Left renal pelvis (tissue), 4 donors: ENCODE results near the gene SYT13. TPM values are rescaled to one million over a fixed set of nuclear protein-coding genes. Genes with fewer than 3 reads are reported as not detected.
"Not testable (repeated sequence)": the region's sequence is repeated elsewhere in the genome, so short reads cannot be mapped to it uniquely, and the experiment has no call there.

Experiments used
- DNase-seq, 4 donors: peaks; one replicate each; pipeline ENCODE4 v3.0.0-alpha.2; 2013; ENCODE audit warnings: low read depth in 4 of 4, low spot score in 3 of 4
- polyA plus RNA-seq, 4 donors: library from polyadenylated mRNA; unstranded; fragments of 120-200 nt; gene quantifications; one replicate each; pipeline ENCODE4 v1.2.1, GENCODE V29; 2013; ENCODE audit not compliant: insufficient read length in 4 of 4

The SYT13 gene
- polyA plus RNA-seq, 4 donors, result 5.4 to 13.8 (median 13.3) TPM

- DNase-seq, result peak in 1 of 4 donors; percentile 25
These were observed 36.0 kb downstream of the SYT13 start for GRCh38 chr11:45250035-45250718.

DNA sequence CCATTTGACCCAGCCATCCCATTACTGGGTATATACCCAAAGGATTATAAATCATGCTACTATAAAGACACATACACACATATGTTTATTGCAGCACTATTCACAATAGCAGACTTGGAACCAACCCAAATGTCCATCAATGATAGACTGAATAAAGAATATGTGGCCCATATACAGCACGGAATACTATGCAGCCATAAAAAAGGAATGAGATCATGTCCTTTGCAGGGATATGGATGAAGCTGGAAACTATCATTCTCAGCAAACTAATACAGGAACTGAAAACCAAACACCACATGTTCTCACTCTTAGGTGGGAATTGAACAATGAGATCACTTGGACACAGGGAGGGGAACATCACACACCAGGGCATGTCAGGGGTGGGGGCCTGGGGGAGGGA lies 36.8 kb downstream of the SYT13 start:
- not testable (repeated sequence) for DNase-seq

DNA sequence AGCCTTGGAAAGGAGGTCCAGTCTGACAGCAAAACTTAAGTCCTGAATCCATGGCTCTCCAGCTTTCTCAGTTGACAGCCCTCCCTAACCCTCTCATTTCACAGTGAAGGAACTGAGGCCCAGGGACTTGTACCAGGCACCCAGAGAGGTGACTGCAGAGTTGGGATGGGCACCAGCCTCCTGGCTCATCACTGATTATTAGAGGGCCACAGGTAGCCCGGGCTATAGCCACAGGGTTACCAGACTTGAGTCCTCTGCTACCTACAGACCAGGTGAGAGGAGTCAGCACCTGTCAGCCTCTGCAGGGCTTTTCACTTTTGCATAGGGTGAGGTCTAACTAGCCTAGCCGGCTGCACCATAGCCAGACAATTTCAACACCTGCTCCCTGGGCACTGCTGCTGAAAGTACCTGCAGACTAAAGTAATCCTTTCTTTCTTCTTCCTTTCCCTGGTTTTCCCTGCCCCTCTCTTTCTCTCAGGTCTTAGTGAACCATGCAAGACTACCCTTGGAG lies 37.6 kb downstream of the SYT13 start:
- DNase-seq, result no peak

- no peak for DNase-seq
These were observed 38.7 kb downstream of the SYT13 start for GRCh38 chr11:45247433-45247832.

DNA sequence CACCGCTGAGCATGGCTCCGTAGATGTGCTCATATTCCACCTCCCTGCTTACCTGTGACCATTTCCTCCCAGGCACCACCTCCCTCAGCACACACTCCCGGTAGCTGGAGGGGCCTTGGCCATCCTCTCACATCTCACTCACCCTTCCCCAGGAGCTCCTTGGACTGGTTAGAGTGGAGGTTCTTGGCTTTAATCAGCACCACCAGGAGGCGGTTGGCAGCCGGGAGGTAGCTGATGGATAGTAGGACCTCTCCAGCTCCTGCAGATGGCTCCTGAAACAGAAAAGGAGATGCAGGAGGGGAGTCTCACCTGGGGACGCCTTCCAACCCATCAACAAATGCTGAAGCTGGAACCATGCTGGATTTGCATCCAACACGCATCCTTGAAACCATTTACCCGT lies 39.9 kb downstream of the SYT13 start:
- DNase-seq, result no peak

DNA sequence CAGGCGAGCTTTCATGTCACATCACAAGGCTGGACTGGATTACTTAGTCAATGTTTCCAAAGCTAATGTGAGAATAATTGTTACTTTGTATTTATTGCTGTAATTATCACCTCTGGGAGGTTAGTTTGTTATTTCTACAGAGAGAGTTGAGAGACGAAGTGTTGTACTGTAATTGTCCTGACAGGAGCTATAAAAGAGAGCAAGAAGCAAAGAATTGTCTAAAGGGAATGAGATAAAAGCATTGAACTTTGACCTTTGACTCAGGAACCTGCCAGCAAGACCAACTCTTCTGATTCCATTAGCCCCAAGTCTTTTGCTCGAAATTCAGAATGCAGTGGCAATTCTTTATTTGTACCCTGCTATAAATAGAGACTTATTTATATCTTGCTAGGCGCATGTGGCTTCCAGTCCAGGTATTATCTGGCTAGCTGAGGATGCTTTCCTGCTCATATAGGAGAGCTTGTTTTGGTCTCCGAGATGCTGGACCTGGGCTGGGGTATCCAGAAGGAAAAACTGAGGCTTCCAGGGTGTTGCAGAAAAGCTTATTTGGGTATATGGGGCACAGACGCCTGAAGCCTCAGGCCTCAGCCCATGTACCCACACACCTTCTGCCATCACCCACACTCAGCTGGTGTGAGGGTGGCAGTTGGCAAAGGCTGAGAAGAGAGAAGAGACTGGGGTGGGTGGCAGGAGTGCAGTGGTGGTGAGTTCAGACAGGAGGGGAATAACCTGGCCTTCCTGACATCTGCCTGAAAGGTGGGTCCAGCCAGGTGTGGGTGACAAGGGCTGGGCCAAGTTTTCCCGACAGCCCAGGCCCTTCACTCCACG lies 40.7 kb downstream of the SYT13 start:
- no peak for DNase-seq

- DNase-seq, result no peak
These were observed 42.2 kb downstream of the SYT13 start for GRCh38 chr11:45243967-45244366.

GRCh38 chr11:45239733-45240132 lies 46.4 kb downstream of the SYT13 start:
- no peak for DNase-seq

DNA sequence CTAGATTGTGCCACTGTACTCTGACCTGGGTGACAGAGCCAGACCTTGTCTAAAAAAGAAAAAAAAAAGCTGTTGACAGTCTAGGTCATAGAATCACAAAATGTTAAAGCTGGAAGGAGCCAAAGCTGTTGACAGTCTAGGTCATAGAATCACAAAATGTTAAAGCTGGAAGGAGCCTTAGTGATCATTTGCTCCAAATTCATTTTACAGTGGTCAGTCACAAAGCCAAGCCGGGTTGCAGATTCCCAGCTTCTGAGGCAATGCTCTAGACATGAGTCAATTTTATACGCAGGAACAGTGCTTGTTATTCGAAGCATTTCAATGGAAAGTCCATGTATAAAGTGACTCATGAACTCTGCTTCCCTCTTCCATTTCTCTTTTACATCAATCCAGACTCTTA lies 47.4 kb downstream of the SYT13 start:
- DNase-seq, result no peak

DNA sequence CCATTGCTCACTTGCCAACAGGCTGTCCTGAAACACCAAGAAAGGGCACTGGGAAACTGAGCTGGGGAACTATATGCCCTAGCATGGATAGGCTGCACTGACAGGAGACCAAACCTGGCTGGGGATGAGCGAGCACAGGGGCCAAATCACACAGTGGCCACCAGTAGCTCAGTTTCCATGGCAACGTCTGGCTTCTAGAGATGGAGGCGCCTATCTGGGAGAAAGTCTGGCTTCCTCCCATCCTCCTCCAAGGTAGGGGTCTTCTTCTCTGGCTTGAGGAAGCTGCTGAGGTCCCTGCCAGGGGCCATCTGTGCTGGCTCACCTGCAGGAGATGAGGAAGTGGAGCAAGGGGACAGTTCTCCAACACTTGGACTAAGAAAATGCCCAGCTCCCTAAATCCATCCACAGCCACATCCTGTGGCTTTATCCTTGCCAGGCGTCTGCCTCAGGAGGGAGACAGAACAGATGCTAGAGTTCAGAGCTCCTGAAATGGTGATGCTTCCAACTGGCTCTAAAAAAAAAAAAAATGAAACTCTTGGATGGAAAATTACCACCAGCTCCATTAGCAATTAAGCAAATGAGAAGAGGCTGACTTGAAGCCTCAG lies 48.3 kb downstream of the SYT13 start:
- no peak for DNase-seq

GRCh38 chr11:45234306-45235006 lies 51.7 kb downstream of the SYT13 start:
- DNase-seq, result no peak

GRCh38 chr11:45233804-45234170 lies 52.4 kb downstream of the SYT13 start:
- DNase-seq, result no peak

DNA sequence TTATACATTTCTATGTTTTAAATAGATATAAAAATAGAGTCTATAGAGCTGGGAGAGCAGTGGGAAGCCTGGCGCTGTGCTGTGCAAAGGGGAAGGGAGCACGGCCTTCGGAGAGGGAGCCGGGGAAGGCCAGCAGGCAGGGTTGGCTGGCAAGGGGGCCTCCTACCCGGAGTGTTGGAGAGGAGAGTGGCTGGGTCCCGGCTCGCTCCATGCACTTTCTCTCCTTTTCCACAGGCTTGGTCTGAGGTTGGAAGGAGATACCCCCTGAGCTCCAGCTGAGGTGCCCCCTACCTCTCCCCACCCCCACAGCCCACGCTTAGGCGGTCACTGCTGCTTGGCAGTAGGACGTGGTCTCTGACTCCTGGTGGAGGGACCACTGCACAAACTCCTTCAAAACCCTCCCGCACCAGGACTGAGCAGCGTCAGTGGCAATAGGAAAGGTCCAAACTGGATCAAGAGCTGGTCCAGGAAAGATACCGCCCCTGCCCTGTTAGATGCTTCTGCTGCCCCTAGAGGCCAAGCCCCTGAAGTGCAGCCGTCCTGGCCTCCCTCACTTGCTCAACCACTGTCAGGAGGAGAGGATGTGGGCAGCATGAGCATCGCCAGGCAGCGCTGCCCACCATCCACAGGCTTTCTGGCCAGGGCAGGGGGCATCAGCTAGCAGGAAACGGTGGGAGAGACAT lies 52.9 kb downstream of the SYT13 start:
- DNase-seq, result no peak

DNA sequence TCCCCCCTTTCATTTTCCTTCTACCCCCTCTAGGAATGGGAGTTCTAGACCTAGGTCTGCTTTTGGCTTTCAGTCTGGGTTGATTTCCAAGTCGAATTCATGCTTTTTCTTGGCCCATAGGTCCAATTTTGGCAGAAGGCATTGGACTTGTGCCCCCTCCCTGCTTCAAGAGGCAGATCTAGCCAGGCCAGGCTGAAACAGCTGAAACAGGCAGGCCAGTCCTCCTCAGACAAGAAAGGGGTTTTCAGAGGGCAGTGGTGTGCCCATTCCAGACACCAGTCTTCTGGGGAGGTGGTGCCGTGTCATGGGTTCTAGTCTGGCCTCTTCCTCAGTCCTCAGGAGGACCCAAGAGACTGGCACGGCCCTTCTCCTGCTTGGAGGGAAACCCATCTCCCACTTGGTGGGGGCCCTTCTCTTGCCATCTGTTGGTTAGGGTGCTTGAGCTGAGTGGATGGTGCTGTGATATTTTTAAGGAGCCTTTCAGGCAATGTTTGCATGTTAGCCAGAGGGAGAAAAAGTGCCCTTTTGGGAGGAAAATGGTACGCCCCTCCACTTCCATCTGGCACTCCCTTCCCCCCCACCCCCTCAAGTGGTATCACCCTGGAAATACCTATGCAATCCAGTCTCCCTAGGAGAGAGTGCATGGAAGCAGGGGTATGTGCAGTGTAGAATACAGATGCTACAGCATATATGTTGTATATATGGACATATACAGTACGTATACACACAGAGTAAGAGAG lies 53.6 kb downstream of the SYT13 start:
- no peak for DNase-seq

GRCh38 chr11:45229401-45230020 lies 56.6 kb downstream of the SYT13 start:
- no peak for DNase-seq

GRCh38 chr11:45227836-45228235 lies 58.3 kb downstream of the SYT13 start:
- no peak for DNase-seq

DNA sequence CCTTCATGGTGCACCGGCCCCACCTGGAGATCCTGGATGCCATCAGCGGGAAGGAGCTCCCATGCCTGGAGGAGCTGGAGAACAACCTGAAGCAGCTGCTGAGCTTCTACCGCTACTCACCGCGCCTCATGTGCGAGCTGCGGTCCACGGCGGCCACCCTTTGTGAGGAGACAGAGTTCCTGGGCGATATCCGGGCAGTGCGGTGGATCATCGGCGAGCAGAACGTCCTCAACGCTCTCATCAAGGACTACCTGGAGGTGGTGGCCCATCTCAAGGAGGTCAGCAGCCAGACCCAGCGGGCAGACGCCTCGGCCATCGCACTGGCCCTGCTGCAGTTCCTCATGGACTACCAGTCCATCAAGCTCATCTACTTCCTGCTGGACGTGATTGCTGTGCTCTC lies 59.2 kb downstream of the SYT13 start:
- DNase-seq, result no peak

GRCh38 chr11:45225961-45226871 lies 59.9 kb downstream of the SYT13 start:
- no peak for DNase-seq
